ENCODE data around the gene ZNF497.

The ZNF497 gene

GRCh38 chr19:58367698-58368454, 5.3 kb upstream of the ZNF497 start:
- no peak for DNase-seq (ENCODE audit: low read depth)

GRCh38 chr19:58366585-58367430, 4.3 kb upstream of the ZNF497 start:
- DNase-seq (ENCODE audit: low read depth) = no peak

GRCh38 chr19:58364146-58364545, 1.6 kb upstream of the ZNF497 start:
- no peak for DNase-seq (ENCODE audit: low read depth)

- no peak for DNase-seq (ENCODE audit: low read depth)
Observed at GRCh38 chr19:58361900-58362271, 665 bp downstream of the ZNF497 start.

- DNase-seq (ENCODE audit: low read depth) = no peak
Observed at GRCh38 chr19:58357481-58358145, 4.9 kb downstream of the ZNF497 start.

GRCh38 chr19:58356766-58357480, 5.6 kb downstream of the ZNF497 start:
- DNase-seq (ENCODE audit: low read depth) = no peak

GRCh38 chr19:58355908-58356765, 6.4 kb downstream of the ZNF497 start:
- DNase-seq (ENCODE audit: low read depth) = no peak

- no peak for DNase-seq (ENCODE audit: low read depth)
Observed at GRCh38 chr19:58355215-58355796, 7.2 kb downstream of the ZNF497 start.

- no peak for DNase-seq (ENCODE audit: low read depth)
Observed at GRCh38 chr19:58354478-58355030, 8.0 kb downstream of the ZNF497 start.

GRCh38 chr19:58353717-58354477, 8.7 kb downstream of the ZNF497 start:
- DNase-seq (ENCODE audit: low read depth) = no peak

GRCh38 chr19:58352760-58353671, 9.5 kb downstream of the ZNF497 start, which contains the start of gene A1BG:
Gene A1BG, minus strand, starts transcription at chr19:58353492. Its CDS starts 55 bp downstream, at chr19:58353437.
- no peak for DNase-seq (ENCODE audit: low read depth)

- DNase-seq (ENCODE audit: low read depth) = no peak
Observed at GRCh38 chr19:58351990-58352755, 10.4 kb downstream of the ZNF497 start.

GRCh38 chr19:58351558-58351878, 11.0 kb downstream of the ZNF497 start:
- DNase-seq (ENCODE audit: low read depth) = no peak

GRCh38 chr19:58350871-58351557, 11.5 kb downstream of the ZNF497 start:
- DNase-seq (ENCODE audit: low read depth) = no peak

GRCh38 chr19:58350001-58350861, 12.3 kb downstream of the ZNF497 start:
- DNase-seq (ENCODE audit: low read depth) = no peak

- no peak for DNase-seq (ENCODE audit: low read depth)
Observed at GRCh38 chr19:58349590-58349989, 13.0 kb downstream of the ZNF497 start.

Data from GM04503 (cell line).